HepG2 (cell line): Measurements from ENCODE around the gene DNAJA2.

Experiments
- BHLHE40 ChIP-seq: IDR thresholded peaks from 2 replicates; pipeline ENCODE4 v1.6.1; 2011; ENCODE audit warnings: low read length, improper control_type of control experiment
- CTCF ChIP-seq: sonication (generic); formaldehyde crosslinking; IDR thresholded peaks from 2 replicates; pipeline ENCODE4 v1.5.0; 2020; ENCODE audit warnings: mild to moderate bottlenecking, missing genetic modification reagents, moderate library complexity
- HDAC2 ChIP-seq: sonication (generic); formaldehyde crosslinking; IDR thresholded peaks from 2 replicates; pipeline ENCODE4 v1.4.0; 2020; ENCODE audit warnings: missing genetic modification reagents
- ZFP36 ChIP-seq: fragments of 150-350 bp; IDR thresholded peaks from 2 replicates; pipeline ENCODE4 v1.6.1; 2018; ENCODE audit warnings: borderline replicate concordance, low read length, low read depth; ENCODE audit not compliant: partially characterized antibody
- ZFP82 ChIP-seq: sonication (generic); formaldehyde crosslinking; IDR thresholded peaks from 2 replicates; pipeline ENCODE4 v1.5.1; 2020; ENCODE audit warnings: mild to moderate bottlenecking, missing genetic modification reagents, borderline replicate concordance
- ZNF660 ChIP-seq: sonication (generic); formaldehyde crosslinking; IDR thresholded peaks from 2 replicates; pipeline ENCODE4 v1.5.1; 2020; ENCODE audit warnings: mild to moderate bottlenecking, low read depth, missing genetic modification reagents, borderline replicate concordance
- TF ChIP-seq, protein P1 (sequence below): sonication (generic); IDR thresholded peaks from 2 replicates; pipeline ENCODE4 v1.6.1; 2016; ENCODE audit warnings: low read depth, borderline replicate concordance

DNA sequence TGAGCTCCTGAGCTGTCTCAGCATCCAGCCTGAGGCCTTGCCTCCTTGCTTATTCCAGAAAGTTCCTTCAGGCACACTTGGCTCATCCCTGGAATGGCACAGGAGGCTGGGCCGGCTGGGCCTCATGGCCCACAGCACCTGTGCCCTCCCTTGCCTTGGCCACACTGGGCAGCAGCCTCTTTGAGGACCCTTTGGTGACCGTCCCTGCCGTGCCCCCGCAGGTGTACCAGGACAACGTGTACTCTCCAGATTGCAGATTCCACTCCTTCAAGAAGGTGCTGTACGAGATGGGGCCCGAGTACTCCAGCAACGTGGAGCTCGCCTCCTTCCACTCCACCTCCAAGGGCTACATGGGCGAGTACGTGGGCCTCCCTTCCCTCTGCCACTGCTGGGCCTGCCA is 55.1 kb downstream of the DNAJA2 start:
- TF ChIP-seq CTCF (CRISPR knock-in tag) (no peak), ZFP36 (no peak), HDAC2 (CRISPR knock-in tag) (no peak), ZNF660 (CRISPR knock-in tag) (no peak), ZFP82 (no peak), BHLHE40 (no peak)
- TF ChIP-seq, protein P1, sequence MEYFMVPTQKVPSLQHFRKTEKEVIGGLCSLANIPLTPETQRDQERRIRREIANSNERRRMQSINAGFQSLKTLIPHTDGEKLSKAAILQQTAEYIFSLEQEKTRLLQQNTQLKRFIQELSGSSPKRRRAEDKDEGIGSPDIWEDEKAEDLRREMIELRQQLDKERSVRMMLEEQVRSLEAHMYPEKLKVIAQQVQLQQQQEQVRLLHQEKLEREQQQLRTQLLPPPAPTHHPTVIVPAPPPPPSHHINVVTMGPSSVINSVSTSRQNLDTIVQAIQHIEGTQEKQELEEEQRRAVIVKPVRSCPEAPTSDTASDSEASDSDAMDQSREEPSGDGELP: no peak
